Erythroblast (primary cell): ENCODE data around the gene ATG7.

Experiments
- GATA1 ChIP-seq: IDR thresholded peaks from 2 replicates; pipeline ENCODE4 v1.6.1; 2011; ENCODE audit warnings: low read depth, mild to moderate bottlenecking, control low read depth, low read length, moderate library complexity
- POLR2A ChIP-seq: IDR thresholded peaks from 2 replicates; pipeline ENCODE4 v1.6.1; 2011; ENCODE audit warnings: mild to moderate bottlenecking, low read length

- TF ChIP-seq POLR2A (no peak), GATA1 (no peak)
These were observed 331.4 kb downstream of the ATG7 start for GRCh38 chr3:11603628-11604027.
